Ureter (tissue), 1 donor: ENCODE results near the gene ZFYVE27. TPM values are rescaled to one million over a fixed set of nuclear protein-coding genes. Genes with fewer than 3 reads are reported as not detected.
A peak's percentile ranks its signal among the peaks of the same experiment; 100 is the strongest.

ENCODE experiments used
- DNase-seq: peaks from one replicate; pipeline ENCODE4 v3.0.0-alpha.2; 2020; ENCODE audit warnings: low spot score
- total RNA-seq: library from RNA; stranded (reverse); gene quantifications from one replicate; pipeline ENCODE4 v1.2.4, GENCODE V29; 2023
- donor health status: DM: yes; HTN: yes; CAD: no.

Gene ZFYVE27
- total RNA-seq, 1 donor from 2014 or later, result 33.8 TPM

DNA sequence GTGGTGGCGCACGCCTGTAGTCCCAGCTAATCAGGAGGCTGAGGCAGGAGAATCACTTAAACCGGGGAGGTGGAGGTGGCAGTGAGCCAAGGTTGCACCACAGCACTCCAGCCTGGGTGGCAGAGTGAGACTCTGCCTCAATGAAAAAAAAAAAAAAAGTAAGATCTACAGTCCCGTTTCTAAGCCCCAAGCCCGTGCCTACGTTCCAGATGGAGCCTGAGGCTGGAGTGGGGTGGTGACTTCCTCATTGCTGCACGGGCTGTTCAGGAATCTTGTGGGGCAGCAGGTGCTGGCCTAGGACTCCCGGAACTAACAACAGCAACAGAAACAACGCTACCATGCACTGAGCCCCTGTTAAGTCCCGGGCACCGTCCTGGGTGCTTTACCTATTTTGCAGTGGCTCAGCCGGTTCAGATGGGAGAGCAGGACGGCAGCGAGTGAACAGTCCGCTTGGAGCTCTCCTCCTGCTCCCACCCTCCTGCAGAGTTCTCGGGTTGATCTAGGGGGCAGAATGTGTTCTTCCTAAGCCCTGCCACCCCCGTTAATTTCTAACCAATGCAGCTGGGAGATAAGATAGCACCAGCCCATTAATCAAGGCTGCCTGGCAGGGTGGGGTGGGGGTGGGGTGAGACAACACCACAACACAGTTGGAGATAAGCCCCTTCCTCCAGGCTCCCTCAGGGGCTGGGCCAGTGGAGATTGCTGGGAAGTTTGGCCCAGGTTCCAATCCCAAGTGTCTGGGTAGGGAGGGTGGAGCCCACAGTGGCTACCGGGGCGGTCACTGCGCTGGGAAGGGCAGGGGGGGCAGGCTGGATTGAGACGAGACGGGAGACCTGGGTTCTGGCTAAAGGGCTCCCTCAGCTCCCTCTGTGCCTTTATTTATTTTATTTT is 51.9 kb downstream of the ZFYVE27 start:
- no peak for DNase-seq

DNA sequence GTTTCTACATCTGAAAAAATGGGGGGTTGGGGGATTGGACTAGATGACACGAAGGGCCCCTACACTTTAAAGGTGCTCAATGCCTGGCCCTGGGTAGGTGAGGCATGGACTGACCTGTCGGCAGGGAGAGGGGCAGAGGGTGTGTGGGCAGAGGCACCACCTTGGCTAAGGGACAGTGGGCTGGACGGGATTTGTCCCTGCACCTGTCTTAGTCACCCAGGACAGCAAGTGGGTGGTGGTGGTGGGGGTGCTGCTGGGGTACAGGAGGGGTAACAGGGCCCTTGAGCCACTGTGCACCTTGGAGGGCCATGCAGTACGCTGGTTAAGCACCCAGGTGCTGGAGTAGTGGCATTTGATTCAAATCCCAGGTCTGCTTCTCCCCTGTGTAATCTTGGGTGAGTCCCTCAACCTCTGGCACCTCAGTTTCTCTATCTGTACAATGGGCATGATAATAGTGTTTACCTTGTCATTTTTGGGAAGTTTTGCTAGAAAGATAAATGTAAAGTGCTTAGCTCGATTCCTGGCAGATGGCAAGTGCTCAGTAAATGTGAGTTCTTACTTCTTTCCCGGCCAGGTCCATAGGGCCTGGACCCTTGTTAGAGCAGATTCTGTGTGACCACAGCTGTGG is 53.0 kb downstream of the ZFYVE27 start:
- no peak for DNase-seq

DNA sequence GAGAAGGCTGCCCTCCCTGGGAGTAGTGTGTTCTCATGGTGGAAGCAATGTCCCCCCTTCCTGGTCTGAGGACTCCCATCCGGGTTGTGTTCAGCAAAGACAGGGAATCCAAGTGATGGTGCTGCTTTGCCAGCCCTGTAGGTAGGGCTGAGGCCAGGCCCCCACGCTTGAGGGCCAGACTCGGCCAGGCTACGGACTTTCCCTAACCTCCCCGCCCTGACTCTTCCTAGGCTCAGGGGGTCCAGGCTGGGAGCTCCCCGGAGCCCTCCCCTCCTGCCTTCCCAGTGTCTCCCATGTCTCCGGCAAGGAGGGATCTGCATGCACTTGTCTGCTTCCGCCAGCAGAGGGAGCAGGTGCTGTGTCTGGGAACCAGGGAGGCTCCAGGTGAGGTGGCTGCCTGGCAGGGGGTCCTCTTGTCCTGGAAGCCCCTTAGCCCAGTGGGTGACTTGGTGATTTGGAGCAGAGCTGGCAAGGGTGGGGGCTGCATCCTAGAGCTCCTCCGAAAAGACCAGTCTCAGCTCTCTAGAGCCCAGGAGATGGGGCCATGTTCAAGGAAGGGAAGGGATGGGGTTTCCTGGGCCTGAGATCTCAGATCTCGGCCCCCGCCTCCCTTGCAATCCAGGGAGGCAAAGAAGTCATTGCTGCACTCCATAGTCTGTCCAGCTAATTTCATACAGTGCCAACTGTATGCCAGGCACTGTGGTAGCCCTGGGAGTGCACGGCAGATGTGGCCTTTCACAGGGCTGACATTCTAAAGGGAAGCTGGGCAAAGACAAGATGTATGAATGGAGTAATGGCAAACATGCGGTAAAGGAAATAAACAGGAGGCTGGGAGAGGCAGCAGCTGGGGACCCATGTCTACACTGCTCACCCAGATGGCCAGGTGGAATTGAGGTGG is 55.1 kb downstream of the ZFYVE27 start:
- peak; percentile 78 for DNase-seq

DNA sequence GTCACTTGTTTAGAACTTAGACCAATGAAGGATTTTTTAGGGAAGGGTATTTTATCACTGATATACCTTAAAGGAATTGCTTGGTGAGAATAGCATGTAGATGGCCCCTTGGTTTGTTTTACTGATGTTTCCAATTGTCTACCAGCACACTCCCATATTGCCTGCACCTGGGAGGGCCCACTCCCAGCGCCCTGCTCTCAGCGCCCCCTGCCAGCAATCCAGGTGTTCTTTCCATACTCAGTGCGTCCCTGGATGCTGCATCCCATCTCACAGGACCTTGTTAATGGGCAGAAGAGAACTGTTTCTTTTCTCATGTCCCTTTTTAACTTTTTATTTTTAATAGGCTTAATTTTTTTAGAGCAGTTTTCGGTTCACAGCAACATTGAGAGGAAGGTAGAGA is 59.0 kb downstream of the ZFYVE27 start:
- no peak for DNase-seq

DNA sequence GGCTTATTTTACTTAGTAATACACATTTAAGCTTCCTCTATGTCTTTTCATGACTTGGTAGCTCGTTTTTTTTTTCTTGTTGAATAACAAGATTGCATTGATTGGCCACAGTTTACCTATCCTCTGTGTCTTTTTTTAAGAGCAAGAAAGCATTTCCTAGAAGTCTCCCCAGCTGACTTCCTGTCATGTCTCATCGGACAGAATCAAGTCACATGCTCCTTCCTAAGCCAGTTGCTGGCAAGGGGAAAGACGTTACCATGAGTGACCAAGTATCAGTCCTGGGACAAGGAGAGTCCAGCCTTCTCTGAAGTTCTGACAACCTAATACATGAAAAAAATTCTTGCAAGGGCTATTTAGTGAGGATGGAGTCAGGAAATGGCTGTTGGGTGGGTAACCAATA is 59.7 kb downstream of the ZFYVE27 start:
- DNase-seq, result no peak

DNA sequence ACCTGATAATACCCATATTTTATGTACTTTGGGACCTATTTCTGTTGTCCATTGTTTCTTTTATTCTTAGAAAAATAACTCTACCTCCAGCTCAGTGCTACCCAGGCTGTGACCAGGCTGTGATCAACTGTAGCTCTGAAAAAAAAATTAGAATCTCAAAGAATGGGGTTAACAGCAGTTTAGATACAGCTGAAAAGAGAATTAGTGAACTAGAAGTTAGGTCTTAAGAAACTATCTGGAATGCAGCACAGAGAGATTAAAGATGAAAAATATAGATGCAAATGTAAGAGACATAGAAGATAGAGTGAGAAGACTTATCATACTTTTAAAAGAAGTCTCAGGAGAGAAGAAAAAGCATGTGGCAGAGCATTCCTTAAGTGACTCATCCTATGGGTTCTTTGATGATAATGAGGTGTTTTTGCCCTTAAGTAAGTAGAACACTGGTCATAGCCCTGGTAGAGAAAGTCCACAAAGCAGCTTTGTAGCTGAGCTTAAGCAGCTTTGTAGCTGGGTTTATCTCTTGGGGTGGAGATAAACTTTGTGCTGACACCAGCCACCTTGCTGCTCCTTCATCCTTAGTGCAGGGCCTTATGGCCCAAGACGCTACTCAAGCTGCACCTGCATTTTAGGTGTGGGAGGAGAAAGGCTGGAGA is 62.2 kb downstream of the ZFYVE27 start:
- DNase-seq, result no peak

DNA sequence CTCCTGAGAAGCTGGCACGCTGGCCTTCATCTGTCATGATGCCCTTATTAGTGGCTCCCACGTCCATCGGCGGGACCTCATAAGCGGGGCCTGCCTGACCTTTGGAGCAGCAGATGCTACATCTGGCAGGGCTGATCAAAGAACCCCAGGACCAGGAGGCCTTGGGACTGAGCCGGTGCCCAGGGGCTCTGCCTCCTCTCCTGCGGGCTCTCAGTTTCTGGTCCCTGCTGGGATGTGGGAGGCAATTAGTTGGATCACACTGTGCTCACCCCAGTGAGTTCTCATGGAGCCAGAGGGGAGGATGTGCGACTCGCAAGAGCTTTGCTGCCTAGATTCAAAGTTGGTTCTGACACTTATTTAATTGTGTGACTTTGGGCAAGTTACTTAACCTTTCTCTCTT is 63.5 kb downstream of the ZFYVE27 start:
- no peak for DNase-seq

DNA sequence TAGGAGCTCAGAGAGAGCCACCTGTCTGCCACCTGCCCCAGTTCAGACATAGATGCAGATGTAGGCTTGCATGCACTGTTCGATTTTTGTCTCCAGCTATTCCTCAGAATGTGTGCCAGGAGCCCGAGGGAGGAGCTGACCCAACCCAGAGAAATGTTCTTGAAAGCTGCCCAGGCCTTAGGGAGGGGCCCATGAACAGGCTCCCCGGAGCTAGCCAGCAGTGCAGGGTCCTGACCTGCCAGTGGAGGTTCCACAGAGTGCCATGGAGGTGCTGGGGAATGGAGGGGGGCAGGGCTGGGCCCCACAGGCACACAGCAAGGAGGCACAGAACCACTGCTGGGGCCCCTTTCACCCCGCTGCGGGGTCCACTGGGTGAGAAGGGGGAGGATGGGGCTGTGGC is 64.5 kb downstream of the ZFYVE27 start:
- DNase-seq, result no peak

GRCh38 chr10:97805096-97805884 is 68.4 kb downstream of the ZFYVE27 start:
- no peak for DNase-seq

GRCh38 chr10:97805949-97806348 is 69.0 kb downstream of the ZFYVE27 start:
- DNase-seq, result no peak

DNA sequence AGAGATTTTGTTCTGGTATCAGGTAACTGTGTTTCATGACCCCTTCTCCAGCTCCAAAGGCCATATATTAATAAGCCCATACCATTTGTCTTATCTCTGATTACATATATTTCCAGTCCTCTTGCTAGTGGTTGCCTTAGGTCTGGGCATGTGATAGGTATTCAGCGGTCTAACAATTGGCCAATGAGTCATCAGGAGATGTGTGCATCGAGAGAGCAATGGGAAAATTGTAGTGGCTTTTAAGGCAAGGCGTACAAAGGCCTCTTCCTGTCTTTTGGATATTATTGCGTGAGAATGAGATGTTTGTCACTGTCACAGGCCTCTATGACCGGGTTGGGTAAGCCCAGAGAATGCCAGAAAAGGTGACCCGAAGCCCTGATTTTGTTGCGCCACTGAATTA is 73.5 kb downstream of the ZFYVE27 start:
- no peak for DNase-seq

Other genes with a start within 250 kb of the ZFYVE27 start
- gene MMS19, start 238.7 kb upstream of the ZFYVE27 start, total RNA-seq, result 71.5 TPM
- 6.2 TPM for gene UBTD1, start 238.2 kb upstream of the ZFYVE27 start, total RNA-seq
- 1.1 TPM for gene ANKRD2, start 164.3 kb upstream of the ZFYVE27 start, total RNA-seq
- gene HOGA1, start 152.7 kb upstream of the ZFYVE27 start, total RNA-seq, result 1.3 TPM
- gene C10orf62, start 147.4 kb upstream of the ZFYVE27 start, total RNA-seq, result not detected
- gene MORN4, start 103.6 kb upstream of the ZFYVE27 start, total RNA-seq, result 12.9 TPM
- gene PI4K2A, start 96.5 kb upstream of the ZFYVE27 start, total RNA-seq, result 16.7 TPM
- gene AVPI1, start 49.9 kb upstream of the ZFYVE27 start, total RNA-seq, result 11.7 TPM
- gene MARVELD1, start 23.4 kb upstream of the ZFYVE27 start, total RNA-seq, result 40.8 TPM
- gene SFRP5, start 34.9 kb downstream of the ZFYVE27 start, total RNA-seq, result 0.81 TPM
- gene GOLGA7B, start 112.7 kb downstream of the ZFYVE27 start, total RNA-seq, result 0.29 TPM